ENCODE results near the gene ATP6V1E1.

ATP6V1E1 gene

DNA sequence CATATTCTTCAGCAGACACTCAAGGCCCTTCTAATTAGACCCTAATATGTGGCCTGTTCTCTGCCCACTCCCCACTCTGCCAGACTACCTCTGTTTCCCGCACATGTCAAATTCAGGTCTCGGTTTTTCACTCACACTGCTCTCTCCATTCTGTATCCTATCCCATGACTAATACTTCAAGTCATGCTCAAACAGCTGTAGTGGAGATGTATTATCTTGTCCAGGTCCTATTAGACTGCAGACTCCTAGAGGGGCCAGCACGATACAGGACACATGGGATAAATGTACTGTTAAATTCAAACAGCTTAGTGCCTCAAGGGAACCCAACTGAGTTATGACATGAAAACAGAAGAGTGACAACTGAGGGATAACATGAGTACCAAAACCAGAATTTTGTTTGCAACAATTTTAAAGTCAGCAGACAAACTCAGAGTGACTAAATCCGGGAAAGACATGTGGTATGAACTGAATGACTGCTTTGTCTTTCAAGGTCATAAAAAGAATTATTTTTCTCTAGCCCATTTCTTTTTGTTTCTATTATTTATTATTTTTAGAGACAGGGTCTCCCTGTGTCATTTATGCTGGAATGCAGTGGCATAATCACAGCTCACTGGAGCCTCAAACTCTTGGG lies 20.5 kb downstream of the ATP6V1E1 start:
- DNase-seq, result no peak
- H3K36me3 ChIP-seq (ENCODE audit: control insufficient read depth, insufficient read depth, low read length), result peaks cover 51% of the 10 kb centered on the region
- no peaks in the 10 kb centered on the region for H3K4me1 ChIP-seq (ENCODE audit: control insufficient read depth, insufficient read depth, low read length, poor library complexity, severe bottlenecking)
- no peak overlapping the region for H3K27ac ChIP-seq (ENCODE audit: insufficient read depth, low read length, poor library complexity, severe bottlenecking)
- H3K4me3 ChIP-seq (ENCODE audit: insufficient read depth, low read depth, low read length, poor library complexity, severe bottlenecking), result no peak overlapping the region
- H3K27me3 ChIP-seq (replicated peaks; ENCODE audit: control insufficient read depth, insufficient read depth, low read length, poor library complexity, severe bottlenecking), result no peaks in the 10 kb centered on the region
- no peaks in the 10 kb centered on the region for H3K9me3 ChIP-seq (ENCODE audit: control insufficient read depth, low read length)

GRCh38 chr22:17606496-17606895 lies 22.1 kb downstream of the ATP6V1E1 start:
- no peaks in the 10 kb centered on the region for H3K4me1 ChIP-seq (ENCODE audit: control insufficient read depth, insufficient read depth, low read length, poor library complexity, severe bottlenecking)
- no peak for DNase-seq
- H3K27me3 ChIP-seq (replicated peaks; ENCODE audit: control insufficient read depth, insufficient read depth, low read length, poor library complexity, severe bottlenecking), result no peaks in the 10 kb centered on the region
- H3K36me3 ChIP-seq (ENCODE audit: control insufficient read depth, insufficient read depth, low read length), result peaks cover 36% of the 10 kb centered on the region
- no peak overlapping the region for H3K4me3 ChIP-seq (ENCODE audit: insufficient read depth, low read depth, low read length, poor library complexity, severe bottlenecking)
- no peaks in the 10 kb centered on the region for H3K9me3 ChIP-seq (ENCODE audit: control insufficient read depth, low read length)
- H3K27ac ChIP-seq (ENCODE audit: insufficient read depth, low read length, poor library complexity, severe bottlenecking), result no peak overlapping the region

- H3K27ac ChIP-seq (ENCODE audit: insufficient read depth, low read length, poor library complexity, severe bottlenecking), result no peak overlapping the region
- H3K4me1 ChIP-seq (ENCODE audit: control insufficient read depth, insufficient read depth, low read length, poor library complexity, severe bottlenecking), result no peaks in the 10 kb centered on the region
- no peak for DNase-seq
- no peak overlapping the region for H3K4me3 ChIP-seq (ENCODE audit: insufficient read depth, low read depth, low read length, poor library complexity, severe bottlenecking)
- no peaks in the 10 kb centered on the region for H3K27me3 ChIP-seq (replicated peaks; ENCODE audit: control insufficient read depth, insufficient read depth, low read length, poor library complexity, severe bottlenecking)
- H3K9me3 ChIP-seq (ENCODE audit: control insufficient read depth, low read length), result no peaks in the 10 kb centered on the region
- peaks cover 44% of the 10 kb centered on the region for H3K36me3 ChIP-seq (ENCODE audit: control insufficient read depth, insufficient read depth, low read length)
Observed at GRCh38 chr22:17603668-17604067, 24.9 kb downstream of the ATP6V1E1 start.

DNA sequence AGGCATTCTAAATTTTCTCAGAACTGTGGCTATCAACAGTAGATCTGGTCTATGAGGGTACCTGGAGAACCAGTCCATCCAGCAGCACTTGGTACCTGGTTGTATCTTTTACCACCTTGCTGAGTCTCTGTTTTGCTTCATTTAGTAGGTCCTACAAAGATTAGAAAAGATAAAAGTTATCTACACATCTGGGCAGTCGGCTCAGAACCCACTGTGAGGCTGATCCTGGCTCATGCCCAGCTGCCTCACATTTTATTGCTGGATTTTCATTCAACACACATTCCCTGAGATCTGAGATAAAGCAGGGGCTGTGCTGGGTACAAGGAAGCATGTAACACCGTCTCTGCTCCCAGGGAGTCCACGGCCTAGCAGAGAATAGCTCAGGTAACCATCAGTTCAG lies 27.5 kb downstream of the ATP6V1E1 start:
- H3K36me3 ChIP-seq (ENCODE audit: control insufficient read depth, insufficient read depth, low read length), result peaks cover 52% of the 10 kb centered on the region

GRCh38 chr22:17598318-17598717 lies 30.2 kb downstream of the ATP6V1E1 start:
- H3K4me3 ChIP-seq (ENCODE audit: insufficient read depth, low read depth, low read length, poor library complexity, severe bottlenecking), result no peak overlapping the region
- peaks cover 69% of the 10 kb centered on the region for H3K36me3 ChIP-seq (ENCODE audit: control insufficient read depth, insufficient read depth, low read length)
- H3K4me1 ChIP-seq (ENCODE audit: control insufficient read depth, insufficient read depth, low read length, poor library complexity, severe bottlenecking), result no peaks in the 10 kb centered on the region
- no peak overlapping the region for H3K27ac ChIP-seq (ENCODE audit: insufficient read depth, low read length, poor library complexity, severe bottlenecking)
- H3K27me3 ChIP-seq (replicated peaks; ENCODE audit: control insufficient read depth, insufficient read depth, low read length, poor library complexity, severe bottlenecking), result no peaks in the 10 kb centered on the region
- DNase-seq, result no peak
- H3K9me3 ChIP-seq (ENCODE audit: control insufficient read depth, low read length), result no peaks in the 10 kb centered on the region

More for the DNA sequence above, 27.5 kb downstream of the ATP6V1E1 start:
- no peak for DNase-seq
- Histone ChIP-seq H3K9me3 (ENCODE audit: control insufficient read depth, low read length) (no peaks in the 10 kb centered on the region), H3K27me3 (replicated peaks; ENCODE audit: control insufficient read depth, insufficient read depth, low read length, poor library complexity, severe bottlenecking) (no peaks in the 10 kb centered on the region), H3K27ac (ENCODE audit: insufficient read depth, low read length, poor library complexity, severe bottlenecking) (no peak overlapping the region), H3K4me3 (ENCODE audit: insufficient read depth, low read depth, low read length, poor library complexity, severe bottlenecking) (no peak overlapping the region), H3K4me1 (ENCODE audit: control insufficient read depth, insufficient read depth, low read length, poor library complexity, severe bottlenecking) (no peaks in the 10 kb centered on the region)

DNA sequence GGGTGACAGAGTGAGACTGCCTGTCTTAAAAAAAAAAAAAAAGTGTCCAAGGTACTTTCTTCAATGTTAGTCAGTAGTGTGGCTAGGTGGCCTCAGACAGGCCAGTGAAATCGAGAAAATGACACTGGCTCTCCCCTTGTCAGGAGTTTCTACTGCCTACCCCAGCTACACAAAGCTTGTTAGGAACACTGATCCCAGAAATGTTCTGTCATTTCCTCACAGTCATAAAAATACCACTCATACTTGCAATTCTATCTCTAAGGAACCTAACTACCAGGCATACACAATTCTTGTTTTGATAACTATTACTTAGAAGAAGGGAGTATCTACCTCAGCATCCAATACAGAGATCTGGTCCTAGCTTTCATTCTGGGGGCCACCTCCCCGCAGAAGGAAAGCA lies 31.3 kb downstream of the ATP6V1E1 start:
- no peaks in the 10 kb centered on the region for H3K9me3 ChIP-seq (ENCODE audit: control insufficient read depth, low read length)
- H3K27ac ChIP-seq (ENCODE audit: insufficient read depth, low read length, poor library complexity, severe bottlenecking), result no peak overlapping the region
- H3K4me3 ChIP-seq (ENCODE audit: insufficient read depth, low read depth, low read length, poor library complexity, severe bottlenecking), result no peak overlapping the region
- DNase-seq, result no peak
- no peaks in the 10 kb centered on the region for H3K4me1 ChIP-seq (ENCODE audit: control insufficient read depth, insufficient read depth, low read length, poor library complexity, severe bottlenecking)
- H3K36me3 ChIP-seq (ENCODE audit: control insufficient read depth, insufficient read depth, low read length), result peaks cover 78% of the 10 kb centered on the region
- H3K27me3 ChIP-seq (replicated peaks; ENCODE audit: control insufficient read depth, insufficient read depth, low read length, poor library complexity, severe bottlenecking), result no peaks in the 10 kb centered on the region

DNA sequence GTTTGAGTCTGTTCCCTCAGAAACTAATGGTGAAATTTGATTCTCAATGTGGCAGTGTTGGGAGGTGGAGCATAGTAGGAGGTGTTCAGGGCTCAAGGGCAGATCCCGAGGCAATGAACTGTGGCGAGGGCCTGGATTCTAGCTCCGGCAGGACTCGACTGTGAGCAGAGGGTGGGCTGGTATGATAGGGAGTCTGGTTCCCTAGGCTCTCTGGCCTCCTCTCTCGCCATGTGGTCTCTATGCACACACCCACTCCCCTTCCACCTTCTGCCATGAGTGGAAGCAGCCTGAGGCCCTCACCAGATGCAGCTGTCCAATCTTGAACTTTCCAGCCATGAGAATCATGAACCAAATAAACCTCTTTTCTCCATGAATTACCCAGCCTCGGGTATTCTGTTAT lies 32.3 kb downstream of the ATP6V1E1 start:
- Histone ChIP-seq H3K9me3 (ENCODE audit: control insufficient read depth, low read length) (no peaks in the 10 kb centered on the region), H3K27me3 (replicated peaks; ENCODE audit: control insufficient read depth, insufficient read depth, low read length, poor library complexity, severe bottlenecking) (no peaks in the 10 kb centered on the region), H3K4me3 (ENCODE audit: insufficient read depth, low read depth, low read length, poor library complexity, severe bottlenecking) (no peak overlapping the region), H3K4me1 (ENCODE audit: control insufficient read depth, insufficient read depth, low read length, poor library complexity, severe bottlenecking) (no peaks in the 10 kb centered on the region), H3K27ac (ENCODE audit: insufficient read depth, low read length, poor library complexity, severe bottlenecking) (no peak overlapping the region), H3K36me3 (ENCODE audit: control insufficient read depth, insufficient read depth, low read length) (peaks cover 84% of the 10 kb centered on the region)
- DNase-seq, result no peak

GRCh38 chr22:17592201-17592600 lies 36.3 kb downstream of the ATP6V1E1 start:
- no peak overlapping the region for H3K27ac ChIP-seq (ENCODE audit: insufficient read depth, low read length, poor library complexity, severe bottlenecking)
- no peaks in the 10 kb centered on the region for H3K4me1 ChIP-seq (ENCODE audit: control insufficient read depth, insufficient read depth, low read length, poor library complexity, severe bottlenecking)
- no peaks in the 10 kb centered on the region for H3K27me3 ChIP-seq (replicated peaks; ENCODE audit: control insufficient read depth, insufficient read depth, low read length, poor library complexity, severe bottlenecking)
- no peaks in the 10 kb centered on the region for H3K9me3 ChIP-seq (ENCODE audit: control insufficient read depth, low read length)
- DNase-seq, result no peak
- H3K36me3 ChIP-seq (ENCODE audit: control insufficient read depth, insufficient read depth, low read length), result peaks cover 54% of the 10 kb centered on the region
- no peak overlapping the region for H3K4me3 ChIP-seq (ENCODE audit: insufficient read depth, low read depth, low read length, poor library complexity, severe bottlenecking)

GRCh38 chr22:17590586-17590985 lies 38.0 kb downstream of the ATP6V1E1 start:
- Histone ChIP-seq H3K4me1 (ENCODE audit: control insufficient read depth, insufficient read depth, low read length, poor library complexity, severe bottlenecking) (no peaks in the 10 kb centered on the region), H3K27me3 (replicated peaks; ENCODE audit: control insufficient read depth, insufficient read depth, low read length, poor library complexity, severe bottlenecking) (no peaks in the 10 kb centered on the region), H3K4me3 (ENCODE audit: insufficient read depth, low read depth, low read length, poor library complexity, severe bottlenecking) (no peak overlapping the region), H3K27ac (ENCODE audit: insufficient read depth, low read length, poor library complexity, severe bottlenecking) (no peak overlapping the region), H3K36me3 (ENCODE audit: control insufficient read depth, insufficient read depth, low read length) (peaks cover 43% of the 10 kb centered on the region), H3K9me3 (ENCODE audit: control insufficient read depth, low read length) (no peaks in the 10 kb centered on the region)
- no peak for DNase-seq

DNA sequence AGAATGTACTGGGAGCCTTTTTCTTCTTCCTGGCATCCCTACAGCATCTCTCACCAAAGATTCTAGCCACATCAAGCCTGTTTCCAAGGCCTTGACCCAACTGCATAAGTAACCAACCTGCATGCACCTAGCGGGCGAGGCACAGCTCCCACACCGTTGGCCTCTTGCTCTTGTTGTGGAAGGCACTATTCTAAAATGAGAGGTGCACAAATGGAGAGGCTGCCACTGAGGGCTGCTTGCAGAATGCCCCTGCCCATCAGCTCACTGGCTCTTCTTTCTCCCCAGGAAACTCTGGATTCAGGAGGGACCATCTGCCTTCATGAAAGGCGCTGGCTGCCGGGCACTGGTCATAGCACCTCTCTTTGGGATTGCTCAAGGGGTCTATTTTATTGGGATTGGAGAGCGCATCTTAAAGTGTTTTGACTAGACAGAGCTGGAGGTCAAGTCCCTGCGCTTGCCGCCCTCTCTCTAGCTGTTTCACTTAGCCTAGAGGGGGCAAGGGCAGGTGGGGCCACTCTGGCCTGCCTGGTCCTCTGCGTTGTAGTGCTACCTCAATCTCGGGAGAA lies 38.7 kb downstream of the ATP6V1E1 start:
- H3K9me3 ChIP-seq (ENCODE audit: control insufficient read depth, low read length), result no peaks in the 10 kb centered on the region
- no peaks in the 10 kb centered on the region for H3K27me3 ChIP-seq (replicated peaks; ENCODE audit: control insufficient read depth, insufficient read depth, low read length, poor library complexity, severe bottlenecking)
- H3K4me1 ChIP-seq (ENCODE audit: control insufficient read depth, insufficient read depth, low read length, poor library complexity, severe bottlenecking), result no peaks in the 10 kb centered on the region
- no peak for DNase-seq
- no peak overlapping the region for H3K27ac ChIP-seq (ENCODE audit: insufficient read depth, low read length, poor library complexity, severe bottlenecking)
- H3K36me3 ChIP-seq (ENCODE audit: control insufficient read depth, insufficient read depth, low read length), result peaks cover 42% of the 10 kb centered on the region
- H3K4me3 ChIP-seq (ENCODE audit: insufficient read depth, low read depth, low read length, poor library complexity, severe bottlenecking), result no peak overlapping the region
